Panc1 (cell line): ENCODE measurements around the gene GPC2. TPM values are rescaled to one million over a fixed set of nuclear protein-coding genes. Genes with fewer than 3 reads are reported as not detected.

Experiments
- ATAC-seq: fragments of 200-7000 bp; cut with Tn5 transposase; 2 replicates; pipeline ENCODE4 v1.9.1; 2020; ENCODE audit warnings: mild to moderate bottlenecking, moderate library complexity
- BruUV-seq: library from RNA; stranded (reverse); fragments of 400-500 nt; replicated peaks from 2 replicates; lab custom pipeline; 2021; lab: Mats Ljungman, UMichigan
- CTCF ChIA-PET: fragments of 300-600 bp; sonication (Branson Sonifier 250); formaldehyde crosslinking; loops from one replicate; lab custom pipeline; 2022; ENCODE audit warnings: antibody characterized with exemption; lab: Charles Lee
- POLR2A ChIA-PET: fragments of 300-600 bp; sonication (Branson Sonifier 250); formaldehyde crosslinking; loops from one replicate; lab custom pipeline; 2022; ENCODE audit warnings: antibody characterized with exemption; lab: Charles Lee
- DNase-seq: peaks from one replicate; pipeline ENCODE4 v3.0.0-alpha.2; 2010; ENCODE audit warnings: low read depth, low spot score
- H3K27ac ChIP-seq: 2 replicates; pipeline ENCODE4 v1.5.1; 2011; ENCODE audit warnings: mild to moderate bottlenecking, low read length, inconsistent platforms
- H3K27me3 ChIP-seq: fragments of 200-500 bp; sonication (Bioruptor generic); 2 replicates; pipeline ENCODE4 v1.6.0; 2014; ENCODE audit warnings: low read length, inconsistent platforms; ENCODE audit not compliant: control insufficient read depth, insufficient read depth
- H3K36me3 ChIP-seq: fragments of 200-500 bp; sonication (Bioruptor generic); 2 replicates; pipeline ENCODE4 v1.5.1; 2014; ENCODE audit warnings: inconsistent platforms, mild to moderate bottlenecking, low read length, moderate library complexity; ENCODE audit not compliant: control insufficient read depth, insufficient read depth
- H3K4me1 ChIP-seq: 2 replicates; pipeline ENCODE4 v1.5.1; 2011; ENCODE audit warnings: inconsistent platforms, mild to moderate bottlenecking, low read length, moderate library complexity; ENCODE audit not compliant: control insufficient read depth, insufficient read depth
- H3K4me3 ChIP-seq, 2 experiments: 2 replicates each; pipeline ENCODE4 v1.5.1; 2011 to 2012; ENCODE audit warnings: low read depth in 2 of 2, low read length in 2 of 2, mild to moderate bottlenecking in 2 of 2, inconsistent platforms in 1 of 2, moderate library complexity in 1 of 2
- H3K9me3 ChIP-seq: fragments of 200-500 bp; sonication (Bioruptor generic); 2 replicates; pipeline ENCODE4 v1.5.1; 2014; ENCODE audit warnings: low read depth, mild to moderate bottlenecking, inconsistent platforms, low read length, moderate library complexity; ENCODE audit not compliant: control insufficient read depth, insufficient read depth
- CTCF ChIP-seq: fragments of 450-650 bp; IDR thresholded peaks from 2 replicates; pipeline ENCODE4 v1.5.1; 2017; ENCODE audit warnings: mild to moderate bottlenecking
- POLR2AphosphoS5 ChIP-seq: IDR thresholded peaks from 2 replicates; pipeline ENCODE4 v1.6.1; 2012; ENCODE audit warnings: mild to moderate bottlenecking, low read depth, low read length, moderate library complexity
- REST ChIP-seq, 2 experiments: IDR thresholded peaks; 2 replicates each; pipeline ENCODE4 v1.6.1; 2011 to 2012; ENCODE audit warnings: low read depth in 2 of 2, control low read depth in 1 of 2, low read length in 1 of 2, mild to moderate bottlenecking in 1 of 2, moderate library complexity in 1 of 2; ENCODE audit not compliant: insufficient read depth in 1 of 2
- SIN3A ChIP-seq: IDR thresholded peaks from 2 replicates; pipeline ENCODE4 v1.6.1; 2012; ENCODE audit warnings: low read depth, mild to moderate bottlenecking, low read length, moderate library complexity, borderline replicate concordance; ENCODE audit not compliant: insufficient read depth
- TCF7L2 ChIP-seq: IDR thresholded peaks from 2 replicates; pipeline ENCODE4 v1.6.1; 2011; ENCODE audit warnings: mild to moderate bottlenecking, low read depth, low read length, inconsistent platforms
- in situ Hi-C: cut with HindIII; loops from 2 replicates; pipeline ENCODE4 v1.10.0; 2016; ENCODE audit warnings: low sequenced_read_pairs, low pct_unique_long_range_greater_than_20kb
- intact Hi-C: fragments of 100-400 bp; cut with micrococcal nuclease; formaldehyde crosslinking; loops from one replicate; pipeline ENCODE4 v1.10.0; 2022; ENCODE audit not compliant: unreplicated experiment
- total RNA-seq: library from RNA; stranded (reverse); gene quantifications from one replicate; pipeline ENCODE4 v1.2.1, GENCODE V29; 2021; ENCODE audit not compliant: unreplicated experiment

Gene GPC2
- total RNA-seq, 1 experiment from 2014 or later, result 7.9 TPM

- H3K27ac ChIP-seq, result no peak overlapping the region
- in situ Hi-C loops, result no loop called here
- POLR2A ChIA-PET, result no interaction called here
- TF ChIP-seq CTCF, result no peak
- no peak for TF ChIP-seq REST (IDR thresholded peaks at IDR 0.05; ENCODE audit: insufficient read depth in 1 of 2, low read depth in 2 of 2, low read length in 1 of 2)
- TF ChIP-seq POLR2AphosphoS5, result no peak
- no peaks in the 10 kb centered on the region for H3K27me3 ChIP-seq
- no TSS peak for BruUV-seq
- H3K36me3 ChIP-seq, result no peaks in the 10 kb centered on the region
- intact Hi-C loops, result no loop called here
- DNase-seq (no peak), ATAC-seq (0 out of 2 replicates have a peak, but pooled peaks have one; percentile 32)
- no peaks in the 10 kb centered on the region for H3K4me1 ChIP-seq
- no peaks in the 10 kb centered on the region for H3K9me3 ChIP-seq
- CTCF ChIA-PET, result no interaction called here
- no peak overlapping the region for H3K4me3 ChIP-seq
Observed at GRCh38 chr7:100222445-100223132, 45.4 kb upstream of the GPC2 start.

GRCh38 chr7:100221767-100222444 is 44.7 kb upstream of the GPC2 start:
- intact Hi-C loops (no loop called here), in situ Hi-C loops (no loop called here)
- no peak for ATAC-seq
- TF ChIP-seq SIN3A (no peak), CTCF (no peak), REST (IDR thresholded peaks at IDR 0.05; ENCODE audit: insufficient read depth in 1 of 2, low read depth in 2 of 2, low read length in 1 of 2) (no peak), POLR2AphosphoS5 (no peak), TCF7L2 (no peak)
- Histone ChIP-seq H3K4me3 (no peak overlapping the region), H3K27me3 (no peaks in the 10 kb centered on the region), H3K9me3 (no peaks in the 10 kb centered on the region), H3K4me1 (no peaks in the 10 kb centered on the region), H3K27ac (no peak overlapping the region), H3K36me3 (no peaks in the 10 kb centered on the region)
- BruUV-seq, result no TSS peak
- CTCF ChIA-PET, result no interaction called here
- POLR2A ChIA-PET, result no interaction called here
- no peak for DNase-seq
